C4-2B (cell line): ENCODE measurements around the gene PMM1.

Experiments used
- H3K27ac ChIP-seq: fragments of 450-650 bp; 2 replicates; pipeline ENCODE4 v1.5.1; 2017
- ZFX ChIP-seq: fragments of 450-650 bp; IDR thresholded peaks from 2 replicates; pipeline ENCODE4 v1.6.1; 2017
- TF ChIP-seq, protein P1 (sequence below): fragments of 450-650 bp; conservative IDR thresholded peaks from 2 replicates; pipeline ENCODE4 v1.5.1; 2017; ENCODE audit warnings: mild to moderate bottlenecking

Gene PMM1

DNA sequence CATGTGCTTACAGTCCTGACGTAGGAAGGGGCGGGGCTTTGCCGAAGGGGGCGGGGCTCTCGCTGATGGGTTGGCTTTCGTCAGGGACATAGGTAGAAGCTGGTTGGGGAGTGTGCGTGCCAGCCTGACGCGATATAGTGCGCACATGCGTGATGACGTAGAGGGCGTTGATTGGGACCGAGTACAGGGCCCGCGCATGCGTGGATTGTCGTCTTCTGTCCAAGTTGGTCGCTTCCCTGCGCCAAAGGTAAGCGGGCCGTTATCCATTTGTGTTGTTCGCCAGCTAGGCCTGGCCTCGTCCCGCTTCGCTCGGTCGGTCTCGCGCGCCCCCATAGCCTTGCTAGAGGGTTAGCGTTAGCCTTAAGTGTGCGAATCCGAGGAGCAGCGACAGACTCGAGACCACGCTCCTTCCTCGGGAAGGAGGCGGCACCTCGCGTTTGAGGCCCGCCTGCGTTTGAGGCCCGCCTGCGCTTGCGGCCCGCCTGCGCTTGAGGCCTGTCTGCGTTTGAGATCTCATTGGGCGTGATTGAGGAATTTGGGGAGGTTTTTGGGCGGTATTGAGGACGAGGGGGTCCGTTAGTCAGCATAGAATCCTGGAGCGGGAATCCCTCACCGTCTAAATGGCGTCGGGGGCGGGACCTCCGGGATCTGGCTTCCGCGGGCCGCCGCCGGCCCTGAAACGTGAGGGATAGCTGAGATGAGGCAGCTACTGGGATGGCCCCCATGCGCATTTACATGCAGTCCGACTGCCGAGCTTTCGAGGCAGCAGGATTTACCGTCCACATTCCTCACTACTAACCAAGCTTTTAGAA is 31.7 kb upstream of the PMM1 start, which contains the start of gene XRCC6:
Gene XRCC6 (plus strand): TSS at position 197 of the 812 bp plus-strand sequence. CDS start 710 bp downstream, outside the sequence.
- TF ChIP-seq ZFX, result peak; percentile 91; the same call in 1 of the 2 replicates
- TF ChIP-seq, protein P1, sequence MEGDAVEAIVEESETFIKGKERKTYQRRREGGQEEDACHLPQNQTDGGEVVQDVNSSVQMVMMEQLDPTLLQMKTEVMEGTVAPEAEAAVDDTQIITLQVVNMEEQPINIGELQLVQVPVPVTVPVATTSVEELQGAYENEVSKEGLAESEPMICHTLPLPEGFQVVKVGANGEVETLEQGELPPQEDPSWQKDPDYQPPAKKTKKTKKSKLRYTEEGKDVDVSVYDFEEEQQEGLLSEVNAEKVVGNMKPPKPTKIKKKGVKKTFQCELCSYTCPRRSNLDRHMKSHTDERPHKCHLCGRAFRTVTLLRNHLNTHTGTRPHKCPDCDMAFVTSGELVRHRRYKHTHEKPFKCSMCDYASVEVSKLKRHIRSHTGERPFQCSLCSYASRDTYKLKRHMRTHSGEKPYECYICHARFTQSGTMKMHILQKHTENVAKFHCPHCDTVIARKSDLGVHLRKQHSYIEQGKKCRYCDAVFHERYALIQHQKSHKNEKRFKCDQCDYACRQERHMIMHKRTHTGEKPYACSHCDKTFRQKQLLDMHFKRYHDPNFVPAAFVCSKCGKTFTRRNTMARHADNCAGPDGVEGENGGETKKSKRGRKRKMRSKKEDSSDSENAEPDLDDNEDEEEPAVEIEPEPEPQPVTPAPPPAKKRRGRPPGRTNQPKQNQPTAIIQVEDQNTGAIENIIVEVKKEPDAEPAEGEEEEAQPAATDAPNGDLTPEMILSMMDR, result no peak
- H3K27ac ChIP-seq, result peak within 1 kb of the TSS; percentile 97

DNA sequence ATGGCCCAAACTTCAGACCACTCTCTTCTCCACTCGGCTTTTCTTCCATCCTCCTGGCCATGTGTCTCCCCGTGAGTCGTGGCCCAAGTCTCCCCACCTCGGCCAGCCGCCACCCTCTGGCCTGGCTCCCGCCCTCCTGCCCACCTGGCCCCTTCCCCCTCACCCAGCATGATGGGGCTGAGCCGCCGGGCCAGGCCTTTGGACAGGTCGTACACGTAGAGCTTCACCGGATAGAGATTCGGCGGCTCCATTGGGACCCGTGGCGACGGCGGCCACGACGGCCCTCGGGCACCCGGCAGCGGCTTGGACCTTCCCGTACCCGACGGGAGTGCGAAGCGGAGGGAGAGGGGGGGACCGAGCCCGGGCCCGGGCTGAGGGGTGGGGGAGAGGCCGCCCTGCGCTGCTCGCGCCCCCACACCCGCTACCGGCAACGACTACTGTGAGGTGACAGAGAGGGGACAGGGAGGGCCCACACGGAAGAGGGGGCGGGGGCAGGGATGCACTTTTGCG is 31.0 kb upstream of the PMM1 start, which contains the start of gene DESI1:
Gene DESI1 (minus strand): TSS at position 455 of the 510 bp plus-strand sequence. CDS start 204 bp downstream, at position 251.
- no peak; the same call in 1 of the 2 replicates for TF ChIP-seq ZFX
- TF ChIP-seq, protein P1, result no peak
- H3K27ac ChIP-seq, result peak within 1 kb of the TSS; percentile 97

DNA sequence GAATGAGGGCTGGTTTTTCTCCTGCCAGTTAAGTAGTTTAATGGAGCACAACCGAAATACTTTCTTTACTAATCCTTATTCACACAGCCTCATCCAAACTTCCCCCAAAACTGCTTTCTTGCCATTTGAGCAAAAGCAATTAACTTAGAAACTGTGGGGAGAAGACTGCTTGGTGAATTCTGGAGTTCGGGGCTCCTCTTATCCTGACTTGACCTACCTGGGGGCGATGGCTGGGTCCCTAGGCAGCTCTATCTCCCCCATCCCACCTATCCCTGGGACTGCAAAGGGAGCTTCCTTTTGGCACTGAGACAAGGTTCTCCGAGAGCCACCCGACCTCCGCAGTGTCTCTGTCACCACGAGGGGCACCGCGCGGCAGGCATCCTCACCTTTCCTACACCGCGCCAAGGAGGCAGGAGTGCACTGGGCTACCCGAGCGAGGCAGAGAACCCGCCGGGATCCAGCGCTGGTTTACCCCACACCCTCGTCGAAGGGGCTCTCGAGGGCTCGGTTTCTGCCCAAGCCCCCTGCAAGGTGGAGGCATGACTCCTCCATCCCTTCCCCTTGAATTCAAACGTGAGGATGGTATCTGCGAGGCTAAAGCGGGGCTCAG is 30.4 kb upstream of the PMM1 start:
- H3K27ac ChIP-seq, result peak overlapping the region; percentile 97
- TF ChIP-seq ZFX, result no peak
- TF ChIP-seq, protein P1, result no peak

DNA sequence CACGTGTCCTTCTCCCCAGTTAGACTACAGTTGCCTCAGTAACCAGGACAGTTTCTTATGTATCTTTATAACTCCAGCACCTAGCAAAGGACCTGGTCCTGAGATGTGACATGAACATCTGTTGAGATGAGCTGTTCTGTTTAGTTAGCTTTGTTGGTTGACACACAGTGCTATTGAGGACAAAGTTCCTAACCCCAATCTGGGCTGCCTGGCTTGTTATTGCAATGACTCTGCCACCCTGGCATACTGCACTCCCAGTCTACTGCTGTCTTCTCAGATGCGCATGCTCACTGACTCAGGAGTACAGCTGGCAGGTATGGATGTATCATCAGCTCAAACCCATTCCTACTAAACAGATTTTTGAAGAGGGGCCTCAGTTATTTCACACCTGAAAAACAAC is 23.8 kb upstream of the PMM1 start:
- no peak overlapping the region for H3K27ac ChIP-seq
- no peak for TF ChIP-seq ZFX
- TF ChIP-seq, protein P1, result no peak

DNA sequence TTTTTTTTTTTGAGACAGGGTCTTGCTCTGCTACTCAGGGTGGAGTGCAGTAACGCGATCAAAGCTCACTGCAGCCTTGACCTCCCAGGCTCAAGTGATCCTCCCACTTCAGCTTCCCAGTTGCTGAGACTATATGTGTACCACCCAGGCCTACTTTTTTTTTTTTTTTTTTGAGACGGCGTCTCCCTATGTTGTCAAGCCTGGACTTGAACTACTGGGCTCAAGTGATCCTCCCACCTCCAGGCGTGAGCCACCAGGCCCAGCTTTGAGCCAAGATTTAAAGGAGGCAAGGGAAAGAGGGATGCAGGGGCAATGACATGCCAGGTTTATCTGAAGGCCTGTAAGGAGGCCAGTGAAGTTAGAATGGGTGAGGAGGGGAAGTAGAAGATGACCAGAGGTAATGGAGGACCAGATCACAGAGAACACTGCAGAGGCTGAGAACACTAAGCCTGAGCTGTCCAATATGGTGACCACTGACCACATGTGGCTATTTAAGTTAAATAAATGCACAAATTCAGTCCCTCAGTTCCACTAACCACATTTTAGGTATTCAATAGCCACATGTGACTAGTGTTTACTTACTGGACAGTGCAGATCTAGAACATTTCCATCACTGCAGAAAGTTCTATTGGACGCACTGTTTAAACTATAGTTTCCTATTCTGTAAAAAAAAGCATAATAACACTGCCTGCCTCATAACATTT is 23.1 kb upstream of the PMM1 start:
- no peak overlapping the region for H3K27ac ChIP-seq
- no peak for TF ChIP-seq ZFX
- TF ChIP-seq, protein P1, result no peak

DNA sequence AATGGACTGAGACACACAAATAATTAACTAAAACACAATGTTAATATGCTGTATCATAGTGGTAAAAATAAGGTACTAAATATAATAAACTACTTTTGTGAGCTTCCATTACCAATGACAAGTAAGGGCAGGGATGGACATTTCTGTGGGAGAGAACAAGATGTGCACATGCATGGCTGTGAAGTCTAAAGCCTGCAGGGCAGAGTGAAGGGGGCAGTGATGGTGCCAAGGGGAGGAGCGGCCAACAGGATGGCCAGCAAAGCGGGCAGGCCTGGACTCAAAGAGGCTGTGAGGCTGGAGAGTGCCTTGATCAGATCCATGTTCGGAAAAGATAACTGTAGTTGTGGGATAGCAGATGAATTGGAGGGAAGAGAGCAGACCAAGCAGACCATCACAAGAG is 18.7 kb upstream of the PMM1 start:
- TF ChIP-seq, protein P1, result no peak
- TF ChIP-seq ZFX, result no peak
- no peak overlapping the region for H3K27ac ChIP-seq
